ENCODE results near the gene MEGF11. TPM values are rescaled to one million over a fixed set of nuclear protein-coding genes. Genes with fewer than 3 reads are reported as not detected.

The MEGF11 gene
- total RNA-seq (2022; extraction: Qiagen RNA extraction; ENCODE audit: low read depth), result 0.34 to 0.98 TPM (median 0.67 TPM) in 5 replicates

DNA sequence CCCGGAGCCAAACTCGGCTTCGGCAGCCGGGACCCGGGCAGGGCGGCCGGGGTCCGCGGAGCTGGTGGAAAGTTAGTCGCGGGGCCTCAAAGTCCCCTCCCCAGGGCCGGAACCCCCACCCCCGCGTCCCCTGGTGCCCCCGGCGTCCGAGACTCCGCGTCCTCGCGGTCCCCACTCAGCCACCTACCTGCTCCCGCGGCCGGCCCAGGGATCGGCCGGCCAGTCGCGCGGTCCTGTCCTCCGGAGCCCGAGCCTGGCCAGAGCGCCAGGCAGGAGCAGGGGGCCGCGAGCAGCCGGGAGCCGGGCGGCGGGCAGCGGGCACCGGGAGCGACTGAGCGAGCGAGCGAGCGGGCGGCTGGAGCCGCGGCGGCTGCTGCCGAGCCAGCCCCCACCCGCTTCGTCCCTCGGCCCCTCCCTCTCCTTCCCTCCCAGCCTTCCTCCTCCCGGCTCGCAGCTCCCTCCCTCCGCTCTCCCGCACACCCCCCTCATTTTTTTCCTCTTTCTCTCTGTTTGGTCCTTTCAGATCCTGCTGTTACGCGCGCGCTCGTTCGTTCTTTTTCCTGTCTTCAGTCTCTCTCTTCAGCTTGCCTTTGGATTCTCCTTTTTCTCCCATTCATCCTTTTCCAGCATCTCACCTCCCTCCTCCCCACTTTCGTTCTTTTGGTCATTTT lies at the start of gene MEGF11:
MEGF11 (minus strand) TSS at position 333 of the 671 bp plus-strand sequence. CDS start 125,347 bp downstream, outside the sequence.

GRCh38 chr15:66293419-66294156 lies 40.0 kb upstream of the MEGF11 start, which contains the start of gene DIS3L:
Gene DIS3L, plus strand, starts transcription at chr15:66293568. Its CDS starts 29 bp downstream, at chr15:66293597.

DNA sequence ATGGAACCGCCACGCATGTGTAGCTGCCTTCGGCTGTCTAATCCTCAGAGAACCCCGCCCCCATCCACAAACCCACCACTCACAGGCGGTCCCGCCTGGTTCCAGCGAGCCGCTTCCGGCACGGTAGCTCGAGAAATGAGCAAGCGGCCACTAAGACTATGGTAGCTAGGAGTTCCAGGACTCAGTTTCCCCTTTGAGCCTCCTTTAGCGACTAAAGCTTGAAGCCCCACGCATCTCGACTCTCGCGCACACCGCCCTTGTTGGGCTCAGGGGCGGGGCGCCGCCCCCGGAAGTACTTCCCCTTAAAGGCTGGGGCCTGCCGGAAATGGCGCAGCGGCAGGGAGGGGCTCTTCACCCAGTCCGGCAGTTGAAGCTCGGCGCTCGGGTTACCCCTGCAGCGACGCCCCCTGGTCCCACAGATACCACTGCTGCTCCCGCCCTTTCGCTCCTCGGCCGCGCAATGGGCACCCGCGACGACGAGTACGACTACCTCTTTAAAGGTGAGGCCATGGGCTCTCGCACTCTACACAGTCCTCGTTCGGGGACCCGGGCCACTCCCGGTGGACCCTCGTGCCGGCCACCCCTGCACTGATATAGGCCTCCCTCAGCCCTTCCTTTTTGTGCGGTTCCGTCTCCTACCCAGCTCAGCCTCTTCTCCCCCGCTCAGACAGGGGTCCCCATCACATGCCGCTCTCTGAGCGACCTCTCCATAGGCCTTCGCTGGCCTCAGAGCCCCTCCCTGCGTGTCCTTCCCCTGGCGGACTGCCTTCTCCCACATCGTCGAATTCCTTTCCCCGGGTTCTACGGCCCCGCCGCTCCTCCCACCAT lies 384.2 kb downstream of the MEGF11 start, which contains the start of gene RAB11A:
RAB11A (plus strand) TSS at position 366 of the 828 bp plus-strand sequence; CDS start at position 461, 95 bp downstream.

Other genes starting within 250 kb of the MEGF11 start
- gene DIS3L, start 39.8 kb upstream of the MEGF11 start, total RNA-seq (2022; extraction: Qiagen RNA extraction; ENCODE audit: low read depth), result 29.2 to 40.3 TPM (median 34.5 TPM) in 5 replicates
- 23.3 to 29.7 TPM (median 26.1 TPM) in 5 replicates for gene TIPIN, start 102.9 kb upstream of the MEGF11 start, total RNA-seq (2022; extraction: Qiagen RNA extraction; ENCODE audit: low read depth)
- 73.0 to 113 TPM (median 94.5 TPM) in 5 replicates for gene MAP2K1, start 133.2 kb upstream of the MEGF11 start, total RNA-seq (2022; extraction: Qiagen RNA extraction; ENCODE audit: low read depth)
- 45.3 to 67.0 TPM (median 51.6 TPM) in 5 replicates for gene SNAPC5, start 244.0 kb upstream of the MEGF11 start, total RNA-seq (2022; extraction: Qiagen RNA extraction; ENCODE audit: low read depth)